Thymus (tissue), 14 donors: ENCODE measurements around the gene MSH2. TPM values are rescaled to one million over a fixed set of nuclear protein-coding genes. Genes with fewer than 3 reads are reported as not detected.

Source experiments
- DNase-seq, 9 donors: peaks; one replicate each; pipeline ENCODE4 v3.0.0-alpha.2; 2013; ENCODE audit warnings: low spot score in 9 of 9, low read depth in 6 of 9, missing footprints in 1 of 9
- H3K27ac ChIP-seq, 2 donors: one replicate each; pipeline ENCODE4 v1.5.1; 2013; ENCODE audit warnings: control low read depth in 1 of 2, low read depth in 1 of 2, low read length in 1 of 2, mild to moderate bottlenecking in 1 of 2, moderate library complexity in 1 of 2
- H3K27me3 ChIP-seq, 2 donors: one replicate each; pipeline ENCODE4 v1.5.1; 2013; ENCODE audit warnings: low read length in 1 of 2; ENCODE audit not compliant: control insufficient read depth in 2 of 2, insufficient read depth in 1 of 2
- H3K36me3 ChIP-seq, 2 donors: one replicate each; pipeline ENCODE4 v1.5.1; 2013; ENCODE audit warnings: low read length in 1 of 2, mild to moderate bottlenecking in 1 of 2, moderate library complexity in 1 of 2; ENCODE audit not compliant: control insufficient read depth in 2 of 2, insufficient read depth in 2 of 2
- H3K4me1 ChIP-seq, 2 donors: one replicate each; pipeline ENCODE4 v1.5.1; 2013; ENCODE audit warnings: low read length in 2 of 2; ENCODE audit not compliant: control insufficient read depth in 2 of 2, insufficient read depth in 2 of 2
- H3K4me3 ChIP-seq, 2 donors: one replicate each; pipeline ENCODE4 v1.5.1; 2013; ENCODE audit warnings: low read length in 2 of 2, control low read depth in 1 of 2, mild to moderate bottlenecking in 1 of 2
- H3K9me3 ChIP-seq, 2 donors: one replicate each; pipeline ENCODE4 v1.5.1; 2013; ENCODE audit warnings: low read length in 1 of 2, mild to moderate bottlenecking in 1 of 2; ENCODE audit not compliant: control insufficient read depth in 2 of 2, insufficient read depth in 1 of 2
- WGBS: extraction: QIAGEN DNeasy Blood & Tissue Kit; methylation state at CpG from one replicate; pipeline ENCODE4 v1.1.7; 2013; 5-methylcytosine and 5-hydroxymethylcytosine counted together
- long read RNA-seq, 10 donors: transcript quantifications; one replicate each; lab custom pipeline, GENCODE V29; 2026
- polyA plus RNA-seq: library from polyadenylated mRNA; stranded (reverse); fragments of 200-250 nt; gene quantifications from one replicate; pipeline ENCODE4 v1.2.3, GENCODE V29; 2013
- total RNA-seq: library from RNA; stranded (reverse); fragments of 120-200 nt; gene quantifications from one replicate; pipeline ENCODE4 v1.2.4, GENCODE V29; 2013
- donor health status: healthy.

MSH2 gene
- total RNA-seq (65.4 TPM), polyA plus RNA-seq (24.2 TPM)
- long read RNA-seq, donor 1, partial matches to known transcripts: 0 of 3 reads
- long read RNA-seq, donor 1, other reads (novel, unspliced or antisense): 0 of 3 reads
- long read RNA-seq, donor 2, transcript MSH2-201 (16 exons, 3,307 nt): major isoform, 25 of 70 reads
- long read RNA-seq, donor 2, partial matches to known transcripts: 44 of 70 reads
- long read RNA-seq, donor 2, other reads (novel, unspliced or antisense): 0 of 70 reads
- long read RNA-seq, donor 3, transcript MSH2-201 (16 exons, 3,307 nt): major isoform, 19 of 24 reads
- long read RNA-seq, donor 3, partial matches to known transcripts: 5 of 24 reads
- long read RNA-seq, donor 3, other reads (novel, unspliced or antisense): 0 of 24 reads
- long read RNA-seq, donor 4, transcript MSH2-201 (16 exons, 3,307 nt): major isoform, 5 of 11 reads
- long read RNA-seq, donor 4, partial matches to known transcripts: 6 of 11 reads
- long read RNA-seq, donor 4, other reads (novel, unspliced or antisense): 0 of 11 reads
- long read RNA-seq, donor 5, transcript MSH2-201 (16 exons, 3,307 nt): major isoform, 20 of 31 reads
- long read RNA-seq, donor 5, partial matches to known transcripts: 11 of 31 reads
- long read RNA-seq, donor 5, other reads (novel, unspliced or antisense): 0 of 31 reads
- long read RNA-seq, donor 6, transcript MSH2-201 (16 exons, 3,307 nt): major isoform, 17 of 26 reads
- long read RNA-seq, donor 6, partial matches to known transcripts: 9 of 26 reads
- long read RNA-seq, donor 6, other reads (novel, unspliced or antisense): 0 of 26 reads
- long read RNA-seq, donor 7, transcript MSH2-201 (16 exons, 3,307 nt): major isoform, 15 of 15 reads
- long read RNA-seq, donor 7, partial matches to known transcripts: 0 of 15 reads
- long read RNA-seq, donor 7, other reads (novel, unspliced or antisense): 0 of 15 reads
- long read RNA-seq, donor 8, transcript MSH2-201 (16 exons, 3,307 nt): major isoform, 7 of 7 reads
- long read RNA-seq, donor 8, partial matches to known transcripts: 0 of 7 reads
- long read RNA-seq, donor 8, other reads (novel, unspliced or antisense): 0 of 7 reads
- long read RNA-seq, donor 9, transcript MSH2-201 (16 exons, 3,307 nt): major isoform, 11 of 11 reads
- long read RNA-seq, donor 9, partial matches to known transcripts: 0 of 11 reads
- long read RNA-seq, donor 9, other reads (novel, unspliced or antisense): 0 of 11 reads
- long read RNA-seq, donor 10, partial matches to known transcripts: 0 of 4 reads
- long read RNA-seq, donor 10, other reads (novel, unspliced or antisense): 0 of 4 reads

DNA sequence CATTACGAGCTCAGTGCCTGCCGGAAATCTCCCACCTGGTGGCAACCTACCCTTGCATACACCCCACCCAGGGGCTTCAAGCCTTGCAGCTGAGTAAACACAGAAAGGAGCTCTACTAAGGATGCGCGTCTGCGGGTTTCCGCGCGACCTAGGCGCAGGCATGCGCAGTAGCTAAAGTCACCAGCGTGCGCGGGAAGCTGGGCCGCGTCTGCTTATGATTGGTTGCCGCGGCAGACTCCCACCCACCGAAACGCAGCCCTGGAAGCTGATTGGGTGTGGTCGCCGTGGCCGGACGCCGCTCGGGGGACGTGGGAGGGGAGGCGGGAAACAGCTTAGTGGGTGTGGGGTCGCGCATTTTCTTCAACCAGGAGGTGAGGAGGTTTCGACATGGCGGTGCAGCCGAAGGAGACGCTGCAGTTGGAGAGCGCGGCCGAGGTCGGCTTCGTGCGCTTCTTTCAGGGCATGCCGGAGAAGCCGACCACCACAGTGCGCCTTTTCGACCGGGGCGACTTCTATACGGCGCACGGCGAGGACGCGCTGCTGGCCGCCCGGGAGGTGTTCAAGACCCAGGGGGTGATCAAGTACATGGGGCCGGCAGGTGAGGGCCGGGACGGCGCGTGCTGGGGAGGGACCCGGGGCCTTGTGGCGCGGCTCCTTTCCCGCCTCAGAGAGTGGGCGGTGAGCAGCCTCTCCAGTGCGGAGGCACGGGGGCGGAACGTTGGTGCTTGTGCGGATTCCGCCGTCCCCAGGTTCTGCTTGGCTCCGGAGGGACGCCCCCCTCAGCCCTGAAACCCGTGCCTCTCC, at the start of gene MSH2:
MSH2 (plus strand) TSS at position 352 of the 804 bp plus-strand sequence; CDS start at position 388, 36 bp downstream.
- Histone ChIP-seq H3K27me3 (no peaks in the 10 kb centered on the region), H3K36me3 (peaks cover 6 to 8% of the 10 kb centered on the region in 2 donors), H3K27ac (peak within 1 kb of the TSS; percentile 93), H3K4me1 (peaks cover 9 to 16% of the 10 kb centered on the region in 2 donors), H3K4me3 (peak within 1 kb of the TSS; percentile 86 to 95), H3K9me3 (peaks cover 0 to 18% of the 10 kb centered on the region in 2 donors)
- peak; percentile 89 to 98 (median 96) for DNase-seq
- WGBS: under 1% methylated on average over 73 of the region's 73 CpGs

GRCh38 chr2:47354013-47354847, 48.7 kb upstream of the MSH2 start:
- no peak for DNase-seq
- H3K27ac ChIP-seq: no peak overlapping the region
- H3K9me3 ChIP-seq: no peaks in the 10 kb centered on the region
- H3K27me3 ChIP-seq: no peaks in the 10 kb centered on the region
- H3K4me3 ChIP-seq: no peak overlapping the region
- 97% methylated on average over 11 of the region's 11 CpGs for WGBS
- H3K36me3 ChIP-seq: no peaks in the 10 kb centered on the region
- no peaks in the 10 kb centered on the region for H3K4me1 ChIP-seq

GRCh38 chr2:47354848-47355204, 48.1 kb upstream of the MSH2 start:
- Histone ChIP-seq H3K4me3 (no peak overlapping the region), H3K4me1 (no peaks in the 10 kb centered on the region), H3K27me3 (no peaks in the 10 kb centered on the region), H3K9me3 (no peaks in the 10 kb centered on the region), H3K36me3 (no peaks in the 10 kb centered on the region), H3K27ac (no peak overlapping the region)
- no peak for DNase-seq
- 91% methylated on average over 5 of the region's 5 CpGs for WGBS

GRCh38 chr2:47357483-47357882, 45.5 kb upstream of the MSH2 start:
- Histone ChIP-seq H3K4me1 (no peaks in the 10 kb centered on the region), H3K9me3 (no peaks in the 10 kb centered on the region), H3K27me3 (no peaks in the 10 kb centered on the region), H3K4me3 (no peak overlapping the region), H3K36me3 (no peaks in the 10 kb centered on the region), H3K27ac (no peak overlapping the region)
- 93% methylated on average over 4 of the region's 4 CpGs for WGBS
- no peak for DNase-seq

GRCh38 chr2:47359375-47359868, 43.5 kb upstream of the MSH2 start:
- Histone ChIP-seq H3K27ac (no peak overlapping the region), H3K4me3 (no peak overlapping the region), H3K9me3 (no peaks in the 10 kb centered on the region), H3K4me1 (no peaks in the 10 kb centered on the region), H3K27me3 (no peaks in the 10 kb centered on the region), H3K36me3 (no peaks in the 10 kb centered on the region)
- DNase-seq: no peak
- 95% methylated on average over 10 of the region's 10 CpGs for WGBS

GRCh38 chr2:47360283-47360682, 42.7 kb upstream of the MSH2 start:
- Histone ChIP-seq H3K27ac (no peak overlapping the region), H3K36me3 (no peaks in the 10 kb centered on the region)
- WGBS: 84% methylated on average over 3 of the region's 3 CpGs

GRCh38 chr2:47360927-47361326, 42.0 kb upstream of the MSH2 start:
- no peaks in the 10 kb centered on the region for H3K36me3 ChIP-seq
- H3K4me1 ChIP-seq: no peaks in the 10 kb centered on the region
- H3K9me3 ChIP-seq: no peaks in the 10 kb centered on the region
- no peaks in the 10 kb centered on the region for H3K27me3 ChIP-seq
- no peak overlapping the region for H3K27ac ChIP-seq
- DNase-seq: no peak
- 93% methylated on average over 3 of the region's 3 CpGs for WGBS
- no peak overlapping the region for H3K4me3 ChIP-seq

More at GRCh38 chr2:47360283-47360682, 42.7 kb upstream of the MSH2 start:
- DNase-seq: no peak
- H3K27me3 ChIP-seq: no peaks in the 10 kb centered on the region
- H3K4me3 ChIP-seq: no peak overlapping the region
- no peaks in the 10 kb centered on the region for H3K9me3 ChIP-seq
- H3K4me1 ChIP-seq: no peaks in the 10 kb centered on the region
